ENCODE measurements around the gene ZDHHC22.

GRCh38 chr14:77185093-77185465, 43.5 kb upstream of the ZDHHC22 start:
- no peak for TF ChIP-seq POLR2AphosphoS5 (IDR thresholded peaks at IDR 0.05; ENCODE audit: low read depth, low read length)
- no peak for TF ChIP-seq TAF1 (IDR thresholded peaks at IDR 0.05; ENCODE audit: borderline replicate concordance, insufficient read depth, low read length)

Measured in PFSK-1 (cell line).